HUES48 (cell line): ENCODE measurements around the gene ADAMTS14.

Source experiments
- H3K27ac ChIP-seq: one replicate; pipeline ENCODE4 v1.7.0; 2013; ENCODE audit warnings: low read depth, low read length, inconsistent platforms
- H3K27me3 ChIP-seq: 2 replicates; pipeline ENCODE4 v1.6.1; 2013; ENCODE audit warnings: mild to moderate bottlenecking, low read length; ENCODE audit not compliant: control insufficient read depth, insufficient read depth
- H3K36me3 ChIP-seq: 2 replicates; pipeline ENCODE4 v1.6.1; 2013; ENCODE audit warnings: low read length; ENCODE audit not compliant: control insufficient read depth, insufficient read depth
- H3K4me1 ChIP-seq: 2 replicates; pipeline ENCODE4 v1.6.1; 2013; ENCODE audit warnings: mild to moderate bottlenecking, low read length; ENCODE audit not compliant: control insufficient read depth, insufficient read depth
- H3K4me3 ChIP-seq: 2 replicates; pipeline ENCODE4 v1.5.1; 2013; ENCODE audit warnings: mild to moderate bottlenecking, low read depth, low read length
- H3K9ac ChIP-seq: 2 replicates; pipeline ENCODE4 v1.6.1; 2013; ENCODE audit warnings: mild to moderate bottlenecking, low read depth, low read length, moderate library complexity
- H3K9me3 ChIP-seq: 2 replicates; pipeline ENCODE4 v1.6.1; 2013; ENCODE audit warnings: low read length; ENCODE audit not compliant: control insufficient read depth, insufficient read depth

Gene ADAMTS14

DNA sequence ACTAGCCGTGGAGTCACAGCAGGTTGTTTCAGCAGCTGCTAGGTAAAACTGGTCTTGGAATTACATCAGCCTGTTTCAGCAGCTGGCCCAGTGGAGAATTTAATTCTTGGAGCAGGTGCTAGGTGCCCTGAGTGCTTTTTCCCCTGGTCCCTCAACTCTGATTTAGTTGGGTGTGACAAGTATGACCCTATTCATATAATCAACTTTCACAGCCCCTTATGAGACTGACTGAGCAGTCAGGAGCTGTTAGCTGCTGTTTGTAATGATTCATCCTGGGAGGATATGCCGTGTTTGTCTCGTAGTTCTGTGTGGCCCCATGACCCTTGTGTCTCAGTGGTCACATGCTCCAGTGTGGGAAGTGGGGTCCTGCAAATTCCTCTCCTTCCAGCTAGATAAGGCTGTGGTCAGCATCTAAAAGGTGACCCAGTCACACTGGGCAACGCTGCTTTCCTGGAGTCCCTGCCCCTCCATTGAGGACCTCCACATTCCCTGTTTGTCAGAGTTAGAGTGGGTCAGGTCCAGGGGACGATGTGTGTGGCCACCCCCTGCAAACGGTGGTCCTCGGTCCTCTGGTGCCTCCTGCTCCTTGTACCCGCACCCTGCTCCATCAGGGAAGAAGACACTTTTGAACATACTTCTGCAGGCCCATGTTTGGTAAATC lies 84.5 kb downstream of the ADAMTS14 start:
- H3K27ac ChIP-seq, result no peak overlapping the region
- H3K4me1 ChIP-seq, result peaks cover 17% of the 10 kb centered on the region
- no peak overlapping the region for H3K9ac ChIP-seq
- H3K36me3 ChIP-seq, result no peaks in the 10 kb centered on the region
- H3K27me3 ChIP-seq, result no peaks in the 10 kb centered on the region
- H3K9me3 ChIP-seq, result no peaks in the 10 kb centered on the region
- no peak overlapping the region for H3K4me3 ChIP-seq

GRCh38 chr10:70757856-70758255 lies 85.5 kb downstream of the ADAMTS14 start:
- Histone ChIP-seq H3K27ac (no peak overlapping the region), H3K4me1 (peaks cover 17% of the 10 kb centered on the region), H3K36me3 (no peaks in the 10 kb centered on the region), H3K9ac (no peak overlapping the region), H3K9me3 (no peaks in the 10 kb centered on the region), H3K27me3 (no peaks in the 10 kb centered on the region), H3K4me3 (no peak overlapping the region)

GRCh38 chr10:70758757-70759514 lies 86.6 kb downstream of the ADAMTS14 start:
- Histone ChIP-seq H3K4me1 (peaks cover 17% of the 10 kb centered on the region), H3K4me3 (no peak overlapping the region), H3K9ac (no peak overlapping the region), H3K27ac (no peak overlapping the region), H3K9me3 (no peaks in the 10 kb centered on the region), H3K27me3 (no peaks in the 10 kb centered on the region), H3K36me3 (no peaks in the 10 kb centered on the region)

DNA sequence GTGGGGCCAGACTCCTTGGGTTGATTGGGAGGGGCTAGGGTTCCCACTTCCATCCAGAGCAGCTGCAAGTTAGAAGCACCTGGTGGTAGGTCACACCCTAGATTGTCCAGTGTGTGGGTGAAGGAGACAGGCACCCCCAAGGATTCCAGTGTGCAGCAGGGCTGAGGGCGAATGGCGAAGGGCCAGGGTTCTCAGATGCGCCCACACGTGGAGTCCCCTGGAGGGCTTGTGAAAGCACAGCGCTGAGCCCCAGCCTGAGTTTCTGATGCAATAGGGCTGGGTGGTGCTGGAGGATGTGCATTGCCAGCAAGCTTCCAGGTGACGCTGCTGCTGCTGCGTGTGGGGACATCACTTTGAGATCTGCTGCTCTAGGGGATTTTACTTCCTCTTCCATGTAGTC lies 87.5 kb downstream of the ADAMTS14 start:
- H3K27ac ChIP-seq, result no peak overlapping the region
- no peak overlapping the region for H3K4me3 ChIP-seq
- no peaks in the 10 kb centered on the region for H3K9me3 ChIP-seq
- no peaks in the 10 kb centered on the region for H3K27me3 ChIP-seq
- peaks cover 17% of the 10 kb centered on the region for H3K4me1 ChIP-seq
- no peaks in the 10 kb centered on the region for H3K36me3 ChIP-seq
- H3K9ac ChIP-seq, result no peak overlapping the region

DNA sequence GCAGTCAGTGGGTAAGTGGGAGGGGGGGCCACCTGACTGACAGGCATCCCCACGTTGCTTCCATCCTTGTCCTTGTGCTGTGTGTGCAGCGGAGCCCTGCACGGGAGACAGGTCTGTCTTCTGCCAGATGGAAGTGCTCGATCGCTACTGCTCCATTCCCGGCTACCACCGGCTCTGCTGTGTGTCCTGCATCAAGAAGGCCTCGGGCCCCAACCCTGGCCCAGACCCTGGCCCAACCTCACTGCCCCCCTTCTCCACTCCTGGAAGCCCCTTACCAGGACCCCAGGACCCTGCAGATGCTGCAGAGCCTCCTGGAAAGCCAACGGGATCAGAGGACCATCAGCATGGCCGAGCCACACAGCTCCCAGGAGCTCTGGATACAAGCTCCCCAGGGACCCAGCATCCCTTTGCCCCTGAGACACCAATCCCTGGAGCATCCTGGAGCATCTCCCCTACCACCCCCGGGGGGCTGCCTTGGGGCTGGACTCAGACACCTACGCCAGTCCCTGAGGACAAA lies 88.0 kb downstream of the ADAMTS14 start:
- Histone ChIP-seq H3K9me3 (no peaks in the 10 kb centered on the region; the same call in 1 of the 2 replicates), H3K9ac (no peak overlapping the region), H3K4me1 (peaks cover 17% of the 10 kb centered on the region), H3K4me3 (no peak overlapping the region), H3K27ac (no peak overlapping the region), H3K27me3 (no peaks in the 10 kb centered on the region), H3K36me3 (no peaks in the 10 kb centered on the region)

DNA sequence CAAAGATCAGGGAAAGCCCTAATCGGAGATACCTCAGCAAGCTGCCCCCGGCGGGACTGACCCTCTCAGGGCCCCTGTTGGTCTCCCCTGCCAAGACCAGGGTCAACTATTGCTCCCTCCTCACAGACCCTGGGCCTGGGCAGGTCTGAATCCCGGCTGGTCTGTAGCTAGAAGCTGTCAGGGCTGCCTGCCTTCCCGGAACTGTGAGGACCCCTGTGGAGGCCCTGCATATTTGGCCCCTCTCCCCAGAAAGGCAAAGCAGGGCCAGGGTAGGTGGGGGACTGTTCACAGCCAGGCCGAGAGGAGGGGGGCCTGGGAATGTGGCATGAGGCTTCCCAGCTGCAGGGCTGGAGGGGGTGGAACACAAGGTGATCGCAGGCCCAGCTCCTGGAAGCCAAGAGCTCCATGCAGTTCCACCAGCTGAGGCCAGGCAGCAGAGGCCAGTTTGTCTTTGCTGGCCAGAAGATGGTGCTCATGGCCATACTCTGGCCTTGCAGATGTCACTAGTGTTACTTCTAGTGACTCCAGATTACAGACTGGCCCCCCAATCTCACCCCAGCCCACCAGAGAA lies 88.8 kb downstream of the ADAMTS14 start:
- H3K27ac ChIP-seq, result no peak overlapping the region
- H3K27me3 ChIP-seq, result no peaks in the 10 kb centered on the region
- H3K4me3 ChIP-seq, result no peak overlapping the region
- H3K9ac ChIP-seq, result no peak overlapping the region
- H3K36me3 ChIP-seq, result no peaks in the 10 kb centered on the region
- H3K4me1 ChIP-seq, result peaks cover 17% of the 10 kb centered on the region
- H3K9me3 ChIP-seq, result peaks cover 6% of the 10 kb centered on the region

DNA sequence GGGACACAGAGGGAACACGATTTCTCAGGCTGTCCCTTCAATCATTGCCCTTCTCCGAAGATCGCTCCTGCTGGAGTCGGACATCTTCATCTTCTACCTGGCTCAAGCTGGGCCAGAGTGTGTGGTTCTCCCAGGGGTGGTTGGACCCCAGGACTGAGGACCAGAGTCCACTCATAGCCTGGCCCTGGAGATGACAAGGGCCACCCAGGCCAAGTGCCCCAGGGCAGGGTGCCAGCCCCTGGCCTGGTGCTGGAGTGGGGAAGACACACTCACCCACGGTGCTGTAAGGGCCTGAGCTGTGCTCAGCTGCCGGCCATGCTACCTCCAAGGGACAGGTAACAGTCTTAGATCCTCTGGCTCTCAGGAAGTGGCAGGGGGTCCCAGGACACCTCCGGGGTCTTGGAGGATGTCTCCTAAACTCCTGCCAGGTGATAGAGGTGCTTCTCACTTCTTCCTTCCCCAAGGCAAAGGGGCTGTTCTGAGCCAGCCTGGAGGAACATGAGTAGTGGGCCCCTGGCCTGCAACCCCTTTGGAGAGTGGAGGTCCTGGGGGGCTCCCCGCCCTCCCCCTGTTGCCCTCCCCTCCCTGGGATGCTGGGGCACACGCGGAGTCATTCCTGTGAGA lies 89.5 kb downstream of the ADAMTS14 start:
- H3K27me3 ChIP-seq, result no peaks in the 10 kb centered on the region
- no peak overlapping the region for H3K4me3 ChIP-seq
- H3K4me1 ChIP-seq, result peaks cover 17% of the 10 kb centered on the region
- H3K27ac ChIP-seq, result no peak overlapping the region
- H3K9ac ChIP-seq, result no peak overlapping the region
- H3K9me3 ChIP-seq, result peaks cover 10% of the 10 kb centered on the region
- no peaks in the 10 kb centered on the region for H3K36me3 ChIP-seq

- H3K9ac ChIP-seq, result no peak overlapping the region
- peaks cover 10% of the 10 kb centered on the region for H3K9me3 ChIP-seq
- no peak overlapping the region for H3K27ac ChIP-seq
- no peaks in the 10 kb centered on the region for H3K36me3 ChIP-seq
- H3K4me1 ChIP-seq, result peaks cover 17% of the 10 kb centered on the region
- no peaks in the 10 kb centered on the region for H3K27me3 ChIP-seq
- H3K4me3 ChIP-seq, result no peak overlapping the region
Measured at GRCh38 chr10:70762441-70763175, 90.3 kb downstream of the ADAMTS14 start.

DNA sequence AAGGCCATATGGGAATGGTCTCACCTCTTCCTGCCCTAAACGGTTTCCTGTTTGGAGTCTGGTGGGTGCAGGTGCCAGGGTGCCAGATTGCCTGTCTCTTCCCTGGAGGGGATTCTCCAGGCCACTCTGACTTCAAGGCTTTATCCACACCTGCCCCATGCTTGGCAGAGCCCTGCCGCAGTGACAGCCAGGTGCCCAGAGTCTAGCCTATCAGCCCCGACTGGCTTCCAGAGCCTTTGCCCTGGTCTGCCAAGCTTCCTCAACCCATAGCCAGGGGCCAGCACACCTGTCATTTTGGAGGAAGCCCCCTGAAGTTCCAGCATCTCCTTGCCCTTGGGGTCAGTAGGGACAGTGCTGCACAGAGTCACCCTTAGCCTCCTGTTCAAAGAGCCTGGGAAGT lies 91.3 kb downstream of the ADAMTS14 start:
- Histone ChIP-seq H3K36me3 (no peaks in the 10 kb centered on the region), H3K9ac (no peak overlapping the region), H3K27me3 (no peaks in the 10 kb centered on the region), H3K4me1 (peaks cover 17% of the 10 kb centered on the region), H3K4me3 (no peak overlapping the region), H3K9me3 (peaks cover 10% of the 10 kb centered on the region), H3K27ac (no peak overlapping the region)

GRCh38 chr10:70765794-70766594 lies 93.7 kb downstream of the ADAMTS14 start:
- Histone ChIP-seq H3K27me3 (no peaks in the 10 kb centered on the region), H3K9ac (no peak overlapping the region), H3K9me3 (peaks cover 10% of the 10 kb centered on the region), H3K36me3 (no peaks in the 10 kb centered on the region), H3K27ac (no peak overlapping the region), H3K4me1 (peaks cover 4% of the 10 kb centered on the region; the same call in 1 of the 2 replicates), H3K4me3 (no peak overlapping the region)
